ENCODE measurements around the gene SEMA6D. TPM values are rescaled to one million over a fixed set of nuclear protein-coding genes. Genes with fewer than 3 reads are reported as not detected.

The SEMA6D gene
- total RNA-seq, 3 donors from 2014 or later (not counting 1 experiment from before 2014, with no cell fraction given), result not detected

DNA sequence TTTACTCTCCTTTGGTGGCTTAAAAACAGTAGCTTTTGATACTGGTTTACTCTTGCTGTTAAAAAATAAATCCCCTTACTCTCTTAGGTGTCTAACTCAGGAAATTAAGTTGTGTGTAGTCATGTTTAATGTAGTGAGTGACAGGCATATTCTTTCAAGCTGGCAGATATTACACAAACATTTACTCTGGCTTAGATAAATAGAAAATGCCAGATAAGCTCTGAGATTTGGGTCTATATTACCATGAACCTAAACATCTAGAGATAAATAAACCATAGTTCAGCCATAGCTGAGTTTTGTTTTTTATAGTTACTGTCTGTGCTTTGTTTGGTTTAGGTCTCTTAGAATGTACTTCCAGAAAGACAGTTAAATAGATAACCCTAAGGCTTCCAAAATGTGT, 2.4 kb downstream of the SEMA6D start:
- intact Hi-C loops (cut with micrococcal nuclease), result no loop called here
- no peaks in the 10 kb centered on the region for H3K36me3 Mint-ChIP-seq
- no peak for TF ChIP-seq CTCF (IDR thresholded peaks at IDR 0.05)
- peaks cover 29% of the 10 kb centered on the region for H3K27me3 ChIP-seq (ENCODE audit: control insufficient read depth, insufficient read depth, low read length)
- H3K4me3 Mint-ChIP-seq, result no peak overlapping the region
- no peaks in the 10 kb centered on the region for H3K9me3 Mint-ChIP-seq
- no peaks in the 10 kb centered on the region for H3K36me3 ChIP-seq (ENCODE audit: control insufficient read depth, insufficient read depth, low read length)
- peaks cover 39 to 71% of the 10 kb centered on the region in 2 donors for H3K27me3 Mint-ChIP-seq (ENCODE audit: low read depth in 2 of 2)
- no peak for DNase-seq
- no peak for ATAC-seq
- H3K27ac ChIP-seq (ENCODE audit: low read length), result no peak overlapping the region
- H3K4me1 ChIP-seq (ENCODE audit: control insufficient read depth, insufficient read depth, low read length), result peaks cover 5% of the 10 kb centered on the region
- no peaks in the 10 kb centered on the region for H3K9me3 ChIP-seq (ENCODE audit: control insufficient read depth, insufficient read depth, low read length)
- peaks cover 4 to 5% of the 10 kb centered on the region in 2 donors for H3K4me1 Mint-ChIP-seq
- no peak overlapping the region for H3K4me3 ChIP-seq (ENCODE audit: low read length)
- no peak overlapping the region for H3K27ac Mint-ChIP-seq

- H3K27me3 ChIP-seq (ENCODE audit: control insufficient read depth, insufficient read depth, low read length), result peaks cover 25% of the 10 kb centered on the region
- no peaks in the 10 kb centered on the region for H3K9me3 ChIP-seq (ENCODE audit: control insufficient read depth, insufficient read depth, low read length)
- H3K27ac ChIP-seq (ENCODE audit: low read length), result no peak overlapping the region
- Mint-ChIP-seq H3K27me3 (ENCODE audit: low read depth in 2 of 2) (peaks cover 30 to 63% of the 10 kb centered on the region in 2 donors), H3K4me1 (peaks cover 4 to 5% of the 10 kb centered on the region in 2 donors), H3K27ac (no peak overlapping the region), H3K4me3 (no peak overlapping the region), H3K36me3 (no peaks in the 10 kb centered on the region), H3K9me3 (no peaks in the 10 kb centered on the region)
- peaks cover 5% of the 10 kb centered on the region for H3K4me1 ChIP-seq (ENCODE audit: control insufficient read depth, insufficient read depth, low read length)
- intact Hi-C loops (cut with micrococcal nuclease), result no loop called here
- no peak overlapping the region for H3K4me3 ChIP-seq (ENCODE audit: low read length)
- H3K36me3 ChIP-seq (ENCODE audit: control insufficient read depth, insufficient read depth, low read length), result no peaks in the 10 kb centered on the region
- DNase-seq (no peak), ATAC-seq (no peak)
- WGBS (ENCODE audit: insufficient coverage), result 76% methylated on average over 4 of the region's 4 CpGs
- no peak for TF ChIP-seq CTCF (IDR thresholded peaks at IDR 0.05)
These were observed 3.2 kb downstream of the SEMA6D start for GRCh38 chr15:47720555-47720954.

DNA sequence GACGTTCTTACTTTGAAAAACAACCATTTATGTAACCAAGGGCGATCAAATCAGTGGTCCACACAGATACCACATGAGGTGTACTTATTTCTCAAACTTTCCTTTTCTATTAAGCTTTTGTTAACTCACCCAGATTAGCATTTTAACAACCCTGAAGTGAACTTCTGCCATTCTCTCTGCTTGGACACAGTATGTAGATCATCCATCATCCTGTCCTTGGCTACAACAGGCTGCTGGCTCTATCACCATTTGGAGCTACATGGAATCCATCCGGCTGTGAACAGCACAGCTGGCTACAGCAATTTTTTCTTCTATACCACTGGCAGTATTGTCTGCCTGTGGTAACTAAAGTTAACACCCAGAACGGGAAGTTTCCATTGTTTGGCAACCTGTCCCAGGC, 4.4 kb downstream of the SEMA6D start:
- H3K27me3 Mint-ChIP-seq (ENCODE audit: low read depth in 2 of 2), result peaks cover 30 to 51% of the 10 kb centered on the region in 2 donors
- peaks cover 4 to 5% of the 10 kb centered on the region in 2 donors for H3K4me1 Mint-ChIP-seq
- 76% methylated on average over 4 of the region's 4 CpGs for WGBS (ENCODE audit: insufficient coverage)
- no peaks in the 10 kb centered on the region for H3K36me3 ChIP-seq (ENCODE audit: control insufficient read depth, insufficient read depth, low read length)
- ATAC-seq, result no peak
- H3K27me3 ChIP-seq (ENCODE audit: control insufficient read depth, insufficient read depth, low read length), result peaks cover 15% of the 10 kb centered on the region
- no peak for DNase-seq
- H3K4me3 ChIP-seq (ENCODE audit: low read length), result no peak overlapping the region
- no peaks in the 10 kb centered on the region for H3K9me3 Mint-ChIP-seq
- no peak overlapping the region for H3K27ac Mint-ChIP-seq
- no peak for TF ChIP-seq CTCF (IDR thresholded peaks at IDR 0.05)
- peaks cover 5% of the 10 kb centered on the region for H3K4me1 ChIP-seq (ENCODE audit: control insufficient read depth, insufficient read depth, low read length)
- H3K36me3 Mint-ChIP-seq, result no peaks in the 10 kb centered on the region
- intact Hi-C loops (cut with micrococcal nuclease), result no loop called here
- H3K4me3 Mint-ChIP-seq, result no peak overlapping the region
- no peaks in the 10 kb centered on the region for H3K9me3 ChIP-seq (ENCODE audit: control insufficient read depth, insufficient read depth, low read length)
- H3K27ac ChIP-seq (ENCODE audit: low read length), result no peak overlapping the region

DNA sequence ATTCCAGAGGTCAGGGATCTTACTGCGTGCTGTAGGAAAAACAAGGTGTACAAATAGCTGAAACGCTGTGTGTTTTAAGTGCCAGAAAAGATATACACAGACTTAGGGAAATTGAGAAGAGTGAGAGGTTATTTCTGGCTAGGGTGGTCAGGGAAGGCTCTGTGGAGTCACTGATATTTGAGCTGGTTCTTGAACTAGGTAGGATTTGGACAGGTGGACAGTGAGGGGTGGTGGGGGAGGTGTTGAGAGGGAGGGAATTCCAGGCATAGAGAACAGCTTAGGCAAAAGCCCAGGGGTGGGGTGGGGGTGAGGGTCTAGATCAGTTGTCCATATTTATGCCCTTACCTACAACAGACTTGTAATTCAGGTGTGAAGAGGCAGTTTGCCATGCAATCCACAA, 7.0 kb downstream of the SEMA6D start:
- peaks cover 16 to 49% of the 10 kb centered on the region in 2 donors for H3K27me3 Mint-ChIP-seq (ENCODE audit: low read depth in 2 of 2)
- no peak overlapping the region for H3K27ac Mint-ChIP-seq
- H3K4me1 Mint-ChIP-seq, result no peaks in the 10 kb centered on the region
- H3K4me1 ChIP-seq (ENCODE audit: control insufficient read depth, insufficient read depth, low read length), result no peaks in the 10 kb centered on the region
- TF ChIP-seq CTCF (IDR thresholded peaks at IDR 0.05), result no peak
- DNase-seq (no peak), ATAC-seq (no peak)
- H3K27ac ChIP-seq (ENCODE audit: low read length), result no peak overlapping the region
- H3K9me3 ChIP-seq (ENCODE audit: control insufficient read depth, insufficient read depth, low read length), result no peaks in the 10 kb centered on the region
- no peak overlapping the region for H3K4me3 Mint-ChIP-seq
- 92% methylated on average over 2 of the region's 2 CpGs for WGBS (ENCODE audit: insufficient coverage)
- intact Hi-C loops (cut with micrococcal nuclease), result no loop called here
- H3K27me3 ChIP-seq (ENCODE audit: control insufficient read depth, insufficient read depth, low read length), result peaks cover 8% of the 10 kb centered on the region
- H3K4me3 ChIP-seq (ENCODE audit: low read length), result no peak overlapping the region
- H3K36me3 ChIP-seq (ENCODE audit: control insufficient read depth, insufficient read depth, low read length), result no peaks in the 10 kb centered on the region
- H3K36me3 Mint-ChIP-seq, result no peaks in the 10 kb centered on the region
- no peaks in the 10 kb centered on the region for H3K9me3 Mint-ChIP-seq

Measured in natural killer cell (primary cell).